ENCODE results near the gene RAF1. TPM values are rescaled to one million over a fixed set of nuclear protein-coding genes. Genes with fewer than 3 reads are reported as not detected.

Gene RAF1
- polyA plus RNA-seq, 10 donors, result 75.9 to 116 (median 94.7) TPM

DNA sequence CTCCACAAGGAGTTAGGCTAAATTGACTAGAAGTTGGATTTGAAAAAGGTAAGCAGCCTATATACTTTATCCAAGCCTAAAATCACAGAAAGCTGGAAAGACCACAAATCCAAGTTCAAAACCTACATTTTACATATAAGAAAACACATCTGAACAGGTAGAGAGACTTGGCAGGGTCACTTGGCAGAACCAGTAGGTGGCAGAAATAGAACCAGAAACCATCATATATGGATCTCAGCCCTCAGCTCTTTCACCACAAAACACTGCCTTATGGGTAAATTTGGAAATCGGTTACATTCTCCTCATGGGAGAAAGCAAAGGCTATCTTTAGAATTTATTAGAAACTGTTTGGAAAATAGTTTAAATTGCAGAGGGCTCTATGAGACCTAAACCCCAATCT, 62.8 kb downstream of the RAF1 start:
- no peak for DNase-seq

DNA sequence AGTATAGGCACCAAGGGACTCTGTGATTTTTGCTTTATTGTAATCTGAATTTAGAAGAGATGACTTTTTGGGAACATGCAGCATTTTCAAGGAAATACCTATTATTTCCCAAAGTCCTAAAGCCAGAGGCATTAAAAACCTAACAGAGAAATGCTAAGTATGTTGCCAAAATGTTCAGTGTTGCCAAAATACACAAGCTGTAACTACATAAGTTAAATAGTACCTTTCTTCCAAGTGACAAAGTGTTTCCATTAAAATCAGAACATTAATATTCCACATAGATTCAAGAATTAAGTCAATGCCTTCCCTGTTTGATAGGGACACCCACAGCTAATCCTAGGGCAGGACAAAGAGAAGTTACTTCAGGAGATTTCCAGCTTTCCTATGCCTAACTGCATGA, 65.0 kb downstream of the RAF1 start:
- DNase-seq, result no peak

DNA sequence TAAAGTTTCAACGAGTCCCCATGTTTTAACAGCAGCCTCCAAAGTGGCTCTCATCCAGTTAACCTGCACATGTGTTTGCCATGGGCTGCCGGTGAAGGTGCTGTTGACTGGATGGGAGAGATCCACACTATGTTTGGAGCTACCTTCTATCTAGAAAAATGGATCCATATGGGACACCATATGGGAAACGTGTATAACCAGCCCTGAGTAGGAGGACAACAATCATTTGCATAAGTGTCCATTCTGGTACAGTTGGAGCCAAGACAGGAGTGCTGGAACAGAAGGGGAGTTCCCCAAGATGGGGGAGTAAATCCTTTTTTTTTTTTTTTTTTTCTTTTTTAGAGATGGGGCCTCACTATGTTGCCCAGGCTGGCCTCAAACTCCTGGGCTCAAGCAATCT, 70.4 kb downstream of the RAF1 start:
- no peak for DNase-seq

DNA sequence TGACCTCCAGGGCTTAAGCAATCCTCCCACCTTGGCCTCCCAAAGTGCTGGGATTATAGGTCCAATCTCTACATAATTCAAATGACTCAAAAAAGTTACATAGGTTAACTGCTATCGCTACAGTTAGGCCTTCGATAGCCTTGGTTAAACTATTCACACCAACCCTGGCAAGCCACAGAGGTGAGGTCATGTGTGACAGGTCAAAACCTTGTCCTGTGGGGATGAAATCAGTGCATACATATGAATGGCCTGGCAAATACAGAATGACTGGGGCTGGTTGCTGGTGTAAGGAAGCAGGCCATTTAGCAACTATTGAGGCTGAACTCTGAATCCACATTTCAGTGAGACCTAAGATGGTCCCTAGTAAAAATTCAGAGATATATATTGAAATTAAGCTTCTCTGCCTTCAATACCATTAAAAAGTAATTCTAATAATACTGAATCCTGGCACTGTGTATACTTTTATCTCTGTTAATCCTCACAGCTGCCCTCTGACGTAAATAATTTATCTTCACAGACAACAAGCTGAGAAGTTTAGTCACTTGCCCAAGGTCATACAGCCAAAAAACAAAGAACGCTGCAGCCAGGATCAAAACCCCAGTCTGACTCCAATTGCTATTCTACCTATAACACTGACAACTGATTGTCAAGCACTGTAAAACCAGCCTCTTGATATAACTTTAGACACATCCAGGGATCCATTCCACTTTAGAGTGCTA, 71.8 kb downstream of the RAF1 start:
- DNase-seq, result no peak

DNA sequence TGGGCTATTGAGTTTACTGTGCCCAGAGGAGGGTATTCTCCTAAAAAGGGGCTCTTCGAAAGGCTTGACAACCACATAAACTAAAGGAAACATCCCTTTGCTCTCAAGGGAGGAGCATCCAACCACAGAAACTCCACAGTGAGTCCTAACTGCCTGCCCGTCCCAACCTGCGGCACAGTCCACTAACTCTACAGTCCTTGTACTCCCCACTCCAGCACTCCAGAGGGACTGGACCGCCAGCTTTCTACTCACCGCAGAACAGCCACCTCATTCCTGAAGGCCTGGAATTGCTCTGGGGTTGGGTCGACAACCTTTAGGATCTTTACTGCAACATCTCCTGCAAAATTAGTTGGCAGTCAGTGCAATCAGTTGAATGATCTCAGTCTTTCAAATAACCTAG, 72.5 kb downstream of the RAF1 start:
- no peak for DNase-seq

DNA sequence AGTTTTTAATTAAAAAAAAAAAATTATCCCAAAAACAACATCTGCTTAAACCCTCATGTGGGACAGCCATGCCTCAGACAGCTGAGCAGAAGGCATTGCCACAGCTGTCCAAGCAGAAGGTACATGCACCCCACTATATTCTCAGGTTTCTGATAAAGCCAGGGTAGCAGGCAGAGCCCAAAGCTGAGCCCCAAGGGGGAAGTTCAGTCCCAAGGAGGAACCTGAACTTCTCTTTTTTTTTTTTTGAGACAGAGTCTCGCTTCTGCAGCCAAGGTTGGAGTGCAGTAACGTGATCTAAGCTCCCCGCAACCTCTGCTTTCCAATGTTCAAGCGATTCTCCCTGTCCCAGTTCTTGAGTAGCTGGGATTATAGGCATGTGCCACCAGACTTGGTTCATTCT, 73.8 kb downstream of the RAF1 start:
- DNase-seq, result no peak

DNA sequence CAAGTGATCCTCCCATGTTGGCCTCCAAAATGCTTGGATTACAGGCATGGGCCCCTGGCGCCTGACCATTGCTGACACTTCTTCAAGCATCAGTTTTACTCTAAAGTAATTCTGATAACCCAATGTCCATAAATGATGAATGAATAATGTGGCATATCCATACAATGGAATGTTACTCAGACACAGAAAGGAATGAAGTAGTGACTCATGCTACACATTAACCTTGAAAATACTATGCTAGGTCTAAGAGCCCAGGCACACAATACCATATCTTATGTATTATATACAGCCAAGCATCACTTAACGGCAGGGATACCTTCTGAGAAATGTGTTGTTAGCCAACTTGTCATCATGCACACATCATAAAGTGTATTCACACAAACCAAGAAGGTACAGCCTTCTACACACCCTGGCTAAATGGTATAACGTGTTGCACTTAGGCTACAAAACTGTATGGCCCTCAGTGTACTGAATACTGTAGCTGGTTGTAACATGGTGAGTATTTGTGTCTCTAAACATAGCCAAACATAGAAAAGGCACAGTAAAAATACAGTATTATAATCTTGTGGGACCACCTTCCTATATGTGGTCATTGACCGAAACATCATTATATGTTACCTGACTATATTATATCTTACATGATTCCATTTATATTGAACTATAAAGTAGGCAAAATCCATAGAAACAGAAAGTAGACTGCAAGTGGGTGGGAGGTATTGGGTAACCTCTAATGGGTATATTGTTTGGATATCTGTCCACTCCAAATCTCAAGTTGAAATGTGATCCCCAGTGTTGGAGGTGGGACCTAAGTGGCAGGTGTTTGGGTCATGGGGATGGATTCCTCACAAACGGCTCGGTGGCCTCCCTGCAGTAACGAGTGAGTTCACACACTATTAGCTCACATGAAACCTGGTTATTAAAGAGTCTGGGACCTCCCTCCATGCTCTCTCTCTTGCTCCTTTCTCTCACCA, 75.6 kb downstream of the RAF1 start:
- peak in 1 of 3 donors; percentile 22 for DNase-seq

DNA sequence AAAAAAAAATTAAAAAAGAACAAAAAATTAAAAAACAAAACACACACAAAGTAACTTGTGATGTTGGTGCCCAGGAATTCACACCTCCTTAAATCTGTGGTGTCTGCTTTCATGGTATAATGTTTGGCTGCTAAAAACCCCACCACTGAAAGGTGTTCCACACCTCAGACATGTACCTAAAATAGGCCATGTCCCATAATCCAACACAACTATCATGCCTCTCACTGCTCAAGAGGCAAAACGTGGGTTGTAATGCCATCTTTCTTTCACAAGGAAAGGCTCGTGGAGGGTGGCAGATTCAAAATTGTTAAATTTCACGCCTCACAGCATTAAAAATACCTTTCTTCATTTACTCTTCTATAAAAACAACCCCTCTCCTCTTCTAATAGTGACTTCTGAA, 77.5 kb downstream of the RAF1 start:
- DNase-seq, result no peak

DNA sequence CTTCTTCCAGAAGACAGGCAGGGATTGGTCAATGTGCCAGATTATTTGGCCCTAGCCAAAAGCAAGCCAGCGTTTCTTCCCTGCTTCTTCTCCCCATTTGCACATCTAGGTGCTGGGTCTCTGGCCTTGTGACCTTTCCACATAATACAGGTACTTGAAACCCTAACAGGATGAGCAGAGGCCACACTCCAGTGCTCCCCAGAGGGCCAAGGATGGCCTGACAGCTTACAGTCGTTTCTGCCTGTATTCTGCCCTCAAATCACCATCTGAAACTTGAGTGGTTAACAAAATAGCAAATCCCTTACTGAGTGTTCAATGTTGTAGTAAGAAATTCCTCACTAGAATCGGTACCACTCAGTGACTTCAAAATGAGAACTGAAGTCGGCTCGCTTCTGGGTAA, 77.9 kb downstream of the RAF1 start:
- no peak for DNase-seq

DNA sequence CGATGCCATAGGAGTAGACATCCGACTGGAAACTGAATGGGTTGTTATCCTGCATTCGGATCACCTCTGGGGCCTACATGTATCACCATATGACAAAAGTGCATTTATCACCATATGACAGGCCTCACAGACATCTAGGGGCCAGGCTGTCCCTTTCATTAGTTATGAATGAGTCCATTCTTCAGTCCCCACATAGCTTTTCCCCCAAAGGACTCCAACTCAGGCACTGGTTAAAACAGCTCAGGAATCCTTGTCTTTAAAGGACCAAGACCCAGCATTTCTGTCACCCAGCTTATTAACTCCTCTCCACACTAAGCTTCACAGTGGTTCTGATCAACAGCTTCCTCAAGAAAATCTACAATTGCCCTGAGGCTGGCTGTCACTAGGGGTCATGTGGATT, 78.7 kb downstream of the RAF1 start:
- no peak for DNase-seq

DNA sequence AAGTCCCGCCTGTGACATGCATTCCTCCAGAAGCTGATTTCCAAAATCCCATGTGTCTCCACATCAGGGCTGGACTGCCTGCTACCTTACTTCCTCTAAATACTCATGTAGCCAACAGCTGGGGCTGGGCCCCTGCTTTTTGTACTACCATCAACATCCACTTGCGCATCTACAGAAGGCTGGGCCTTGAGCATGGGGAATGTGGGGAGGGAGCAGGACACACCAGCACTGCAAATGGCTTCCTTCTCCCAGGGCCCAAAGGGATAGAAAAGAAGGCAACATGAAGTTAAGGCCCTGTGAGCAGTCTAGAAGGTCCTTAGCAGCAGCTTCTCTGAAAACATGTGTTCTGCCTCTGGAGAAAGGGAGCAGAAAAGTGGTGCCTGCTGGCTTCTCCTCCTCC, 79.8 kb downstream of the RAF1 start:
- DNase-seq, result no peak

DNA sequence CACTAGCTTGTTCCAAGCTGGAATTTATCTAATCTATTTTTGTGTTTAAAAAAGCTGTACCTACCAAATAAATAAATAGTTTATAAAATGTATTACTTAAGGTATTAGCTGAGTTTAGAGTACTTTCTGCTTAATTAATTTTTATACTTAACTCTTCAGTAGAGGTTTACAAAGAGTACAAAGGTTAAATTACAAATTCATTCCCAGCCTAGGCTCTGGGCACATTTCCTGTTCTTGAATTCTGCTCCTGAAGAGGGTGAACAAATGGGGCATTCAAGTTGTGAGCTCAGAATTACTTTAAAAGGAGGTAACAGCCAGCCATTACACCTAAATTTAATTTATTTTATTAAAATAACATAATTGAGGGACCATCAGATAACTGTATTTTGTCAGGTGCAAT, 80.6 kb downstream of the RAF1 start:
- DNase-seq, result no peak

DNA sequence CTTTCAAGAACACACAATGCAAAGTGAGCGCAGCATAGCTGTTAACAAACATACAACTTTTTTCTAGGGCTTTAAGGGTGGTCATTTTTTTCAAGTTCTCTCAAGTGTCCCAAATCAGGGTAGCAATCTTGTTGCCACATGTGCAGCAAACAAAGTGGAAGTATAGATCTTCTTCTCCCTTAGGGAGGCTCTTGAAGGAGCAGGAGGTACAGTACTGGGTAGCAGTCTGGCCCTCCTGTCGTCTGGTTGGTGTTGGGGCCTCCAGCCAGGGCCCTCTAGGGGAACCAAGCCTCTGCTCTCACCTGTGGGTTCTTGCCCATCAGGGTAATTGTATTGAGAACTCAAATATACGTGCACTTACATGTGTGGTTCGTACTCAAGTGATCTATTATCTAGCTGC, 81.2 kb downstream of the RAF1 start:
- no peak for DNase-seq

DNA sequence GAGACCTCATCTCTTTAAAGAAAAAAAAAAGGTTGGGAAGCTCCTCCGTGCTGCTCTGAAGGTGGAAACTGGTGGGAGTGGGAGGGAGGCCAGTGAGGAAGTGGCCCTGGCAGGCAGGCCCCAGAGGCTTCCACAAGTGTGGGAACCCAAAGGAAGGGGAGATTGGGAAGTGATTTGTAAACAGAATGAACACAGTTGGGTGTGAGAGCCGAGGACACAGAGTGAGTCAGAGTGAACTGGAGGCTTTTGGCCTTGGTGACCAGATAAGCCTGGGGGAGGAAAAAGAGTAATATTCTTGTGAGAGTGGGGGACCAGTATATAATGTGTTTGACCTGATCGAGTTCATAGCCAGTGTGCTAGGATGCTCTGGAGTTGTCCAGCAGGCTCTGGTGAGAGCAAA, 84.0 kb downstream of the RAF1 start:
- DNase-seq, result no peak

DNA sequence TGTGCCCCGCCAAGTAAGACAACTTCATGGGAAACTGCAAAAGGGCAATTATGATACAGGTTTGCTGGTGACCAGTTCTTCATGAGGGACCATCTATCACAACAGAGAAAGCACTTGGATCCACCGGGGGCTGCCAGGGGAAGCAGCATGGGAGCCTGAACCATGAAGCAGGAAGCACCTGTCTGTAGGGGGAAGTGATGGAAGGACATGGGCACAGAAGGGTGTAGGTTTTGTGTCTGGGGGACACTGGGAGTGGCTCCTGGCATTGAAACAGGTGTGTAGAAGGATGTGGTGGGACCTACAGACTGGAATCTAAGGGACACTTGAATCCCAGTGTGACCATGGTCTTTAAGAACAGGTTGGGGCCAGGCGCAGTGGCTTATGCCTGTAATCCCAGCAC, 84.5 kb downstream of the RAF1 start:
- no peak for DNase-seq

DNA sequence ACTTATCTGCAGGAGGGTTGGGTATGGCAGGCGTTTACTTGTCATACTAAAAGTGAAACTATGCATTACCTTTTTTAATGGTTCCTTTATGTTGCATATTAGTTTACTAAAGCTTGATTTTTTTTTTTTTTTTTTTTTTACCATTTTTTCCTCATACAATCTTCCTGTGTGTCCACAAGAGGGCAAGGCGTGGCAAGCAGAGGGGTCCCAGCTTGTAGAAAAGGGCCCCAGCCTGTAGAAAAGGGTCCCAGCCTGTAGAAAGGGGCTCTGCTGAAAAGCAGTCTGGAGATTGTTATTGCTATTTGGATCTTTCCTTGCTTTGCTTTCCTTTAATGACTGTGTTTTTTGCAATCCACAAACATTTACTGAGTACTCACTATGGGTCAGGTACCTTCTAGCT, 85.2 kb downstream of the RAF1 start:
- DNase-seq, result no peak

DNA sequence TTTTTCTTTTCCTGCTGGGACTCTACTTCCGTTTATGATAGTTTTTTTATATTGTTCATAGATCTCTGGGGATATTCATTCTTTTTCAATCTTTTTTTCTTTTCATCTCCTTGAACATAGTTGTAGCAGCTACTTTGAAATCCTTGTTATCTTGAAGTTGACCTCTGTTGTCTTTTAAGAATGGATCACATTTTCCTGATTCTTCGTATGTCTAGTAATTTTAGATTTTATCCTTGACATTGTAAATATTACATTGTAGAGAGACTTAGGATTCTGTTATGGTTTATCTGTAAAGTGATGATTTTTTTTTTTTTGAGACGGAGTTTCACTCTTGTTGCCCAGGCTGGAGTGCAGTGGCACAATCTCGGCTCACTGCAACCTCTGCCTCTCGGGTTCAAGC, 86.5 kb downstream of the RAF1 start:
- DNase-seq, result no peak

DNA sequence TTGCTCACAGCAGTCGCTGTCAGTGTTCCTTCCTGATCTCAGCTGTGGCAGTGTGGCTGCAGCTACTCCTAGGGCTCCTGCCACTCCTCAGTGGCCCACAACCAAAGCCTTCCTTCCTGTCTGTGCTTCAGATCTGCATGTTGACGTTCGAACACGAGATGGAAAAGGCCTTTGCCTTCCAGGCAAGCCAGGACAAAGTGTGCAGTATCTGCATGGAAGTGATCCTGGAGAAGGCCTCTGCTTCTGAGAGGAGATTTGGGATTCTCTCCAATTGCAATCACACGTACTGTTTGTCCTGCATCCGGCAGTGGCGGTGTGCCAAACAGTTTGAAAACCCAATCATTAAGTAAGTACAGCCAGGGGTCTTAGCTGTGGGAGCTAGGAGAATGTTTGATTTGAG, 89.3 kb downstream of the RAF1 start:
- no peak for DNase-seq

DNA sequence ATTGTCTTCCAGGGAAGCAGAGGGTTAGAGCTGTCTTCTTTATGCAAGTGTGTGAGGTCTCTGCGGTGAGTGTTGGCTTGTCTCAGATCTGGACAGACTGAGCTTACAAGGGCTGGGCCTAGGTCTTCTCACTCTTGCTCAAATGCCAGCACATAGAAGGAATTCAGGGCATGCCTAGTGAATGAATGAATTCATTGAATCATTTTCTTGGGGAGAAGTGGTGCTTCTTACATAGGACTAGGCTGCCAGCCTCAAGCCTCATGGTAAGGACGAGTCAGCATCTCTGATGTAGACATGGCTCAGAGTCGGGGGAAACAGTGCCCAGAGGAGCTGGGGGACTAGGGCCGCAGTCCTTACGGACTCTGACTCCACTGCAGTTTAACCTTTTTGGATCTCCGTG, 89.8 kb downstream of the RAF1 start:
- DNase-seq, result no peak

DNA sequence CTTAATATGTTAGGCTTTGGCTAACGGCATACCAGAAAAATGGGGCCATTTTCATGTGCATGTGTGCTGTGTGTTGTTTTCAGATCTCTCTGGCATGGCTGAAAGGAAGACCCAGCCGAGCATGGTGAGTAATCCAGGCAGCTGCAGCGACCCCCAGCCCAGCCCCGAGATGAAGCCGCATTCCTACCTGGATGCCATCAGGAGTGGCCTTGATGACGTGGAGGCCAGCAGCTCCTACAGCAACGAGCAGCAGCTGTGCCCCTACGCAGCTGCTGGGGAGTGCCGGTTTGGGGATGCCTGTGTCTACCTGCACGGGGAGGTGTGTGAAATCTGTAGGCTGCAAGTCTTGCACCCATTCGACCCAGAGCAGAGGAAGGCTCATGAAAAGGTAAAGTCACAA, 91.9 kb downstream of the RAF1 start:
- no peak for DNase-seq

DNA sequence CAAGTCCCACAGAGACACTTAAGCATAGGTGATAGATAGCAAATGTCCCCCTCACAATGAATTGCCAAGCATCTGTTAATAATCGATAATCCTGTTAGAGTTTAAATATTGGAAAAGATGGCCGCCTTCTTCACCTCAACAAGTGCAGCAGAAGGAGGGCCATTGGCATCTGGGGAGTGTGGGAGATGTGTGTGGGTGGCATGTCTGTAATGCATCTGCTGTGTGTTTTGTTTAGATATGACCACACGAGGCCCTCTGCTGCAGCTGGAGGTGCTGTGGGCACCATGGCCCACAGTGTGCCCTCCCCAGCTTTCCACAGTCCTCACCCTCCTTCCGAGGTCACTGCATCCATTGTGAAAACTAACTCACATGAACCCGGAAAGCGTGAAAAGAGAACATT, 94.1 kb downstream of the RAF1 start:
- no peak for DNase-seq

DNA sequence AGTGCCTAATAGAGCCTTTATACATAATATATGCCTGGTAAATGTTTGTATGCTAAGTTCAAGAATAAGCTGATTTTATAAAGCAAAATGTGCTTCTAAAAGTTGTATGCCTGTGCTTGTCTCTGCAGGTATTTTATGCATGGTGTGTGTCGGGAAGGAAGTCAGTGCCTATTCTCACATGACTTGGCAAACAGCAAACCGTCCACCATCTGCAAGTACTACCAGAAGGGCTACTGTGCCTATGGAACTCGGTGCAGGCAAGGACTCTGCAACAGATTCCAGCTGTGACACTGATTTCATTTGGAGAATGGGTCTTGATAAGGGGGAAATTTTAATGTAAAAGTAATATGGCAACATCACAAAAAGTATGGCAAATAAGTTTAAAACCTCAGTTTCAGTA, 95.2 kb downstream of the RAF1 start:
- DNase-seq, result no peak

DNA sequence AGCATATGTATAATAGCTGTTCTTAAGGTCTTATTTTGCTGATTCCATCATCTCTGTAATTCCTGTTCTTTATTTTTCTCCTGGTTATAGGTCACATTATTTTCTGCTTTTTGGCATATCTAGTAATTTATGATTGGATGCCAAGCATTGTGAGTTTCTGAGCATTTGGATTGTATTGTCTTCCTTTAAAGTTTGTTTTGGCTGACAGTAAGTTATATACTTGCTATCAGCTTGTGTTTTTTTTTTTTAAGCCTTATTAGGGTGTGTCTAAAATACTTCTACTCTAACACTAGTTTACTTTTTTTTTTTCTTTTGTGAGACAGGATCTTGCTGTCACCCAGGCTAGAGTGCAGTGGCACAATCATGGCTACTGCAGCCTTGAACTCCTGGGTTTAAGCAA, 96.9 kb downstream of the RAF1 start:
- DNase-seq, result no peak

All from muscle of back (tissue), 11 donors.